ENCODE data around the gene TRAF3IP1.
A peak's percentile ranks its signal among the peaks of the same experiment; 100 is the strongest.
"Not testable (repeated sequence)": the region's sequence is repeated elsewhere in the genome, so short reads cannot be mapped to it uniquely, and the experiment has no call there.

The TRAF3IP1 gene

GRCh38 chr2:238310721-238311120 lies 9.6 kb upstream of the TRAF3IP1 start:
- not testable (repeated sequence) for DNase-seq

GRCh38 chr2:238313289-238313990 lies 6.9 kb upstream of the TRAF3IP1 start:
- no peak for DNase-seq

GRCh38 chr2:238313991-238314350 lies 6.3 kb upstream of the TRAF3IP1 start:
- DNase-seq = no peak

DNA sequence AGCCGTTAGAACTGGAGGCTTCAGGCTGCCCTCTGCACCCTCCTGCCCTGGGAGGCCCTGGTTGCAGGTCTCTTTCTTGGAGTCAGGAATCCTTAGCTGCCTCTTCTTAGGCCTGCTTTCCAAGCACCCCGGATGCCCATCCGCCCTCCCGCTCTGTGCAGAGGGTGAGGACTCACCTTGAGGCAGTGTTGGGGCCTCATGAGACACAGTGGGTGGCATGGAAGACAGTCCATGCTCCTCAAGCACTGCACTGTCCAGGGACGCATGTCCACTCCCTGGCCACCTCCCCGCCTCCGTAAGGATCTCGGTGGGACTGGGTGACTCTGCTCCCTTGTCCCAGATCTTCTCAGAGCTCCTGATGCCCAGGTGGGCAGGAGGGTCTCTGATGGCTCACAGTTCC lies 5.7 kb upstream of the TRAF3IP1 start:
- DNase-seq = no peak

DNA sequence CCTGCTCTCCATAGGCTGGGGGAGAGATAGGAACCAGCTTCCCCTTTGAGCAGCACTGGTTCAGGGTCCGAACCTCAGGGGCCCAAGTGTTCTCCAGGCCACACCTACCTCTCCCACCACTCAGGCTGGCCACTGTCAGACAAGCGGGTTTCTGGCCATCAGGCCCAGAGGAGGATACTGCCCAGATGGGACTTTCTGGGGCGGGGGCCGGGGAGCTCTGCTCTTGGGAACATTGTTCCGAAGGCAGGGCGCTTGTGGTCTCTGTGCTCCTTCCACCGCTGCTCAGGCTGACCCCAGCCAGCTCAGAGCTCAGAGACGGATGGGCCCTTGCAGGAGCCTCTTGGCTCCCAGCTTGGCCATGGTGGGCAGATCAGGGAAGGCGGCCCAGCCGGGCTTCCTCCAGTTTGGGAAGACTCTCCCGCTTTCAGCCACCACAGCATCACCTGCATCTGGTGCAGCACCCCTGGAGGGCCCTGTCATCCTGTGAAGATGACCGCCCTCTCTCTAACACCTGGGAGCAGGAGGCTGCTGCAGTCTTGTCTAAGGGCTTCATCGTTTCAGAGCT lies 5.2 kb upstream of the TRAF3IP1 start:
- DNase-seq = no peak

DNA sequence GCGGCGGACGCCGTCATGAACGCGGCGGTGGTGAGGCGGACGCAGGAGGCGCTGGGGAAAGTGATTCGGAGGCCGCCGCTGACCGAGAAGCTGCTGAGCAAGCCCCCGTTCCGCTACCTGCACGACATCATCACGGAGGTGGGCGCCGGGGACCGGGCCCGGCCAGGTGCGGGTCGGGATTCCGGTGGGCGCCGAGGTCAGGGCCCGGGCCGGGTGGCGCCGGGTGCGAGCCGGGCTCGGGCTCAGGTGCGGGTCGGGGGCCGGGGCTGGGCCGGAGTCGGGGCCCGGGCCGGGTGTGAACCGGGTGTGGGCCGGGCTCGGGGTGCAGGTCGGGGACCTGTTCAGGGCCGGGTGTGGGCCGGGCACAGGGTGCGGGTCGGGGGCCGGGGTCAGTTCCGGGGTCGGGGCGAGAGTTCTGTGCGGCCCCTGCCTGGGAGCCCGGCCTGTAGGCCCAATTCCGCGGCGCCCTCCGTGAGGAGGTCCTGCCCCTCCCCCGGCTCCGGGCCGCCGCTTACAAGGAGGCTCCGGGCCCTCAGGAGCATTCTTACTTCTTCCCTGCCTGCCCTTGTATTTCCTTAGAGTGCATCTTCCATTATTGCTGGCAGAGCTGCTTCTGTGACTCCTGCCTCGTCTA lies 447 bp downstream of the TRAF3IP1 start:
- no peak for DNase-seq

DNA sequence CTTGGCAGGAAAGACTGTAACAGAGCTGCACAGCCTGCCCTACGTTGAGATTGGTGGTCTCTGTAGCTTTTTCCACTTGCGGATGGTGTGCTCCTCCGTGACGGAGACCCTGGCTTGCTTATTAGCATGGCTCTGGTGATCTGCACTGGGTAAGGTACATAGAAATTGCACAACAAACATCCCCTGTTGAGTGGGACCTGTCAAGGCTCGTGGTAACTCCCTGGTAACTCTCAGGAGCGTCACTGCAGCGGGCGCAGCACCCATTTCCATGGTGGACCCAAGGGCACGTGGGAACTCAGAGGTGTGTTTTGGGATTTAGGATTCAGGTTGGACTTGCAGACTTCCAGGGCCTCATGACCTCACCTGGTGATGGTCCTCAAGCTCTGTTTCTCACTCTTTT lies 1.1 kb downstream of the TRAF3IP1 start:
- no peak for DNase-seq

- no peak for DNase-seq
Measured at GRCh38 chr2:238322001-238322411, 1.7 kb downstream of the TRAF3IP1 start.

DNA sequence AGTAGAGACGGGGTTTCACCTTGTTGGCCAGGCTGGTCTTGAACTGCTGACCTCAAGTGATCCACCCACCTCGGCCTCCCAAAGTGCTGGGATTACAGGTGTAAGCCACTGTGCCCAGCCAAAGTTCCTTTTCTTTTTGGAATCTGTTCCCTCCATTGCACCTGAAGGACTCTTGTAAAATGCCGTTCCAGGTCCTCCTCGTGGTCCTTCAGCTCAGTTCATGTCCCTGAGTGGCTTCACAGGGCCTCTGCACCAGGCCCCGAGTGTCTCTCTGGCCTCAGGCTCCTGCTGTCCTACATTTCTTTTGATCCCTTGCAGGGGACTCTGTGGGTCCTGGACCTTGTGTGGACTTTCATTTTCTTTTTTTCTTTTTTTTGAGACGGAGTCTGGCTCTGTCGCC lies 3.9 kb downstream of the TRAF3IP1 start:
- DNase-seq = not testable (repeated sequence)

GRCh38 chr2:238325694-238326093 lies 5.4 kb downstream of the TRAF3IP1 start:
- no peak for DNase-seq

GRCh38 chr2:238326801-238327365 lies 6.6 kb downstream of the TRAF3IP1 start:
- DNase-seq = no peak

- DNase-seq = no peak
Measured at GRCh38 chr2:238327751-238328150, 7.4 kb downstream of the TRAF3IP1 start.

DNA sequence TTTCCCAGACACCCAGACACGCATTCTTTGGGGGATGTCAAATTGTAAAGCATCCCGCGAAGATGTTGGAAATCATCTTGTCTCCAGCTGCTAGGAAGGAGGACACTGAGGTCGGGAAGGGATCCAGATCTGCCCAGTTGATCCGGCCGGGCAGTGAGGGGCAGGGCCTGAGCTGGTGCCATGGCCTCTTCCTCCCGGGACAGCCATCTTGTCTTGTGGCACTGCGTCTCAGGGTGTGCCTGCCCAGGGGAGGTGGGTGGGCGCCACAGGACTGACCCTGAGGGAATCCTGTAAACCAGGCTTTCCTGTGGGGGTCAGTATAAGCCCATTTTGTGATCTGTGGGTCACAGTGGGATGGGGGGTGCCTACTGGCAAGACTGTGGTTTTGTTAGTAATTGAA lies 10.1 kb downstream of the TRAF3IP1 start:
- no peak for DNase-seq

GRCh38 chr2:238331916-238332315 lies 11.6 kb downstream of the TRAF3IP1 start:
- no peak for DNase-seq

- DNase-seq = no peak
Measured at GRCh38 chr2:238334885-238335284, 14.6 kb downstream of the TRAF3IP1 start.

DNA sequence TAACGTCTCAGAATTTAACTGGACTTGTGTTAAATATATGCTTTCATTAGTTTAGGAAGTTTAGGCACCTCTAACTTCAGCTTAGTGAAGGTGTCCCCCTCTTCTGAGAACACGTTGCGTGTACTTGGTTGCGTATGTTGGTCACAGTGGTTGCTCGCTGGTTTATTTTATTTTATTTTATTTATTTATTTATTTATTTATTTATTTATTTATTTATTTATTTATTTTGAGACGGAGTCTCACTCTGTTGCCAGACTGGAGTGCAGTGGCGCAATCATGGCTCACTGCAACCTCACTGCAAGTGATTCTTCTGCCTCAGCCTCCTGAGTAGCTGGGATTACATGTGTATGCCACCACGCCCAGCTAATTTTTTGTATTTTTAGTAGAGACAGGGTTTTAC lies 15.3 kb downstream of the TRAF3IP1 start:
- not testable (repeated sequence) for DNase-seq

DNA sequence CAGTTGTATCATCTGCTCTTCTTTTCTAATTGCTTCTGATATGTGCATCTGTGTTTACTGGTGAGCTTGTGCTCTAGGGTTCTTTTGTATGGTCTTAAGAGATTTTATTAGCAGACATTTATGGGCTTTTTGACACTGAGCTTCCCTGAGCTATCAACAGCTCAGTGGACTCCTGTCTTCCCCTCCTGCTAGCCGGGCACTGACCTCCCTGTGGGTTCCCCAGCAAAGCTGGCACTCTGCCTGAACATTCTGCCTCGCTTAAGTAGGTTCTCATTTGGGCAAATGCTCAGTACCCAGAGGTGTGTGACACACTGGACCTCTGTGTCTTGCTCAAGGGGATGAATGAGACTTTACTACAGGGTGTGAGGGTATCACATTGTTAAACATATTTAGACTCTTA lies 15.8 kb downstream of the TRAF3IP1 start:
- DNase-seq = no peak

DNA sequence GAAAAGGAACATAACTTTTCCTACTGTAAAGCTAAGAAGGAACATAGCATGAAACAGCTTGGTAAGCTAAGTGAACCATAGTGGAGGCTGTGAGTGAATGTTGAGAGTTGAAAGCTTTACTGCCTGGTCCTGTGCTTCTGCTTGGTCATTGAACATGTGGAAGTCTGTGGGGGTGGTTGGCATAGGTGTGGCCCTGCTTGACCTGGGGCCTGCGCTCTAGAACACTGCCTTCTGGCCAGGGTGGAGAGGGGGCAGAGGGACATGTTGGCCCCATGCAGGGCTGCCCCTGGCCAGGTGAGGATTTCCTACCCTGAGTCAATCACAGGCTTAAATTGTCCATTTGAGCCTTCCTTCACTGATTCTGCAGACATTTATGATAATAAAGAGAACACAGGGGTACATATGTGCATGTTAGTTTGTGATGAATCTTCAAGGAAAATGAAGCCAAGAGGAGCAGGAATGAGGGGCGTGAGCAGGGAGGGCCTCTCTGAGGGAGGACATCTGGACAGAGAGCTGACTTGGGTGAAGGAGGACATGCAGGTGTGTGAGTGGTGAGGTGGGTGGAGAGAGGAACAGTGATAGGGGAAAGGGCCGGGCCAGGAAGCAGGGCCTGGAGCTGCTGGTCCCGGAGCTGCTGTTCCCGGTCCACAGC lies 16.6 kb downstream of the TRAF3IP1 start:
- no peak for DNase-seq

- no peak for DNase-seq
Measured at GRCh38 chr2:238337846-238338245, 17.5 kb downstream of the TRAF3IP1 start.

- peak; percentile 30 for DNase-seq
Measured at GRCh38 chr2:238338710-238339394, 18.5 kb downstream of the TRAF3IP1 start.

GRCh38 chr2:238339395-238339780 lies 19.1 kb downstream of the TRAF3IP1 start:
- no peak for DNase-seq

- DNase-seq = no peak
Measured at GRCh38 chr2:238339814-238340213, 19.5 kb downstream of the TRAF3IP1 start.

- no peak for DNase-seq
Measured at GRCh38 chr2:238341536-238341935, 21.2 kb downstream of the TRAF3IP1 start.
